HG02973 (cell line): ENCODE results near the gene CHD6.

ENCODE experiments used
- ATAC-seq: cut with Tn5 transposase; IDR thresholded peaks from one replicate; pipeline ENCODE4 v1.9.1; 2021; ENCODE audit warnings: moderate library complexity; ENCODE audit not compliant: unreplicated experiment

CHD6 gene

GRCh38 chr20:41623625-41624375 lies 5.6 kb upstream of the CHD6 start:
- no peak for ATAC-seq

GRCh38 chr20:41622584-41622983 lies 4.4 kb upstream of the CHD6 start:
- no peak for ATAC-seq

- no peak for ATAC-seq
Observed at GRCh38 chr20:41621971-41622370, 3.8 kb upstream of the CHD6 start.

- no peak for ATAC-seq
Observed at GRCh38 chr20:41621421-41621820, 3.2 kb upstream of the CHD6 start.

- no peak for ATAC-seq
Observed at GRCh38 chr20:41619360-41620100, 1.4 kb upstream of the CHD6 start.

- ATAC-seq, result no peak
Observed at GRCh38 chr20:41618807-41619311, 682 bp upstream of the CHD6 start.

GRCh38 chr20:41617059-41617901 lies 897 bp downstream of the CHD6 start:
- ATAC-seq, result no peak

- no peak for ATAC-seq
Observed at GRCh38 chr20:41616228-41616627, 1.9 kb downstream of the CHD6 start.

GRCh38 chr20:41615676-41616075 lies 2.5 kb downstream of the CHD6 start:
- no peak for ATAC-seq

GRCh38 chr20:41615110-41615509 lies 3.1 kb downstream of the CHD6 start:
- ATAC-seq, result no peak

GRCh38 chr20:41613321-41613720 lies 4.9 kb downstream of the CHD6 start:
- ATAC-seq, result no peak

GRCh38 chr20:41609474-41609873 lies 8.7 kb downstream of the CHD6 start:
- no peak for ATAC-seq

GRCh38 chr20:41608606-41609005 lies 9.6 kb downstream of the CHD6 start:
- no peak for ATAC-seq

GRCh38 chr20:41607791-41608190 lies 10.4 kb downstream of the CHD6 start:
- ATAC-seq, result no peak

GRCh38 chr20:41604002-41604401 lies 14.2 kb downstream of the CHD6 start:
- no peak for ATAC-seq

GRCh38 chr20:41601742-41602141 lies 16.4 kb downstream of the CHD6 start:
- ATAC-seq, result no peak

- no peak for ATAC-seq
Observed at GRCh38 chr20:41600926-41601631, 17.1 kb downstream of the CHD6 start.

GRCh38 chr20:41599699-41600104 lies 18.5 kb downstream of the CHD6 start:
- ATAC-seq, result no peak

- no peak for ATAC-seq
Observed at GRCh38 chr20:41598719-41599118, 19.5 kb downstream of the CHD6 start.

GRCh38 chr20:41594514-41595322 lies 23.5 kb downstream of the CHD6 start:
- ATAC-seq, result no peak
